PC-3 (cell line): ENCODE data around the gene FGGY.

Source experiments
- CTCF ChIP-seq: fragments of 300-600 bp; sonication (generic); conservative IDR thresholded peaks from 2 replicates; pipeline ENCODE4 v1.5.1; 2017; ENCODE audit warnings: antibody characterized with exemption, low read depth, mild to moderate bottlenecking, low read length
- EZH2 ChIP-seq: fragments of 300-600 bp; sonication (generic); IDR thresholded peaks from one replicate; pipeline ENCODE4 v1.6.1; 2017; ENCODE audit warnings: antibody characterized with exemption, mild to moderate bottlenecking, low read length; ENCODE audit not compliant: unreplicated experiment
- EZH2phosphoT487 ChIP-seq: fragments of 300-600 bp; sonication (generic); IDR thresholded peaks from 2 replicates; pipeline ENCODE4 v1.6.1; 2018; ENCODE audit warnings: mild to moderate bottlenecking, antibody characterized with exemption, low read length, borderline replicate concordance

DNA sequence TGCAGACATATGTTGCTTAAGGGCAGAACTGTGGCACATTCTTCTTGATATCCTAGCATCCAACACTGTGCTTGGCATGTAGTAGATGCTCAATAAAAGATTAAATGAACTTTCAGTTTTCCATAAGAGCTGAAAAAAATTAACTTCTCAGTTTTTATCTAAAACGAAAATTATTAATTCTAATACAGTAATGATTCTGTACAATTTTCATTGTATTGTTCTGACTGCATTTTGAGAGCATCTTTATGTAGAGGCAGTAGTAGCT, 46.6 kb downstream of the FGGY start:
- no peak for TF ChIP-seq CTCF
- no peak for TF ChIP-seq EZH2
- no peak for TF ChIP-seq EZH2phosphoT487
